Measurements from ENCODE around the gene IFNE. TPM values are rescaled to one million over a fixed set of nuclear protein-coding genes. Genes with fewer than 3 reads are reported as not detected.

IFNE gene
- total RNA-seq, 1 experiment from 2014 or later = 3.5 TPM

GRCh38 chr9:21505425-21506179, 23.5 kb upstream of the IFNE start:
- no peak for DNase-seq
- ChIA-PET POLR2A (ENCODE audit: unreplicated experiment) (no interaction called here), CTCF (no interaction called here)
- Histone ChIP-seq H3K27ac (no peak overlapping the region), H4K20me1 (ENCODE audit: insufficient read depth) (no peaks in the 10 kb centered on the region), H3K27me3 (ENCODE audit: insufficient read depth, low read depth) (no peaks in the 10 kb centered on the region), H3K79me2 (ENCODE audit: low read depth) (no peaks in the 10 kb centered on the region), H3K9me2 (ENCODE audit: insufficient read depth) (no peaks in the 10 kb centered on the region), H3K9me3 (ENCODE audit: insufficient read depth, low read depth) (no peaks in the 10 kb centered on the region), H2AFZ (no peak overlapping the region), H3K4me1 (replicated peaks; ENCODE audit: insufficient read depth) (peaks cover 11% of the 10 kb centered on the region), H3K4me3 (no peak overlapping the region), H3K4me2 (no peak overlapping the region), H3K36me3 (ENCODE audit: low read depth) (peaks cover 3% of the 10 kb centered on the region; the same call in 1 of the 2 replicates), H3F3A (ENCODE audit: insufficient read depth, low read depth) (peaks cover 17% of the 10 kb centered on the region)
- intact Hi-C loops (cut with micrococcal nuclease; ENCODE audit: unreplicated experiment) = loop anchor here (2.0 kb wide), 1 partner anchor 283 kb away; no protein-coding TSS in a partner anchor
- BruUV-seq (replicated peaks) = no TSS peak
- TF ChIP-seq CTCF (conservative IDR thresholded peaks at IDR 0.05) (no peak), EZH2 (IDR thresholded peaks at IDR 0.05; ENCODE audit: low read depth) (no peak)

GRCh38 chr9:21504894-21505293, 22.8 kb upstream of the IFNE start:
- H3K79me2 ChIP-seq (ENCODE audit: low read depth) = no peaks in the 10 kb centered on the region
- no TSS peak for BruUV-seq (replicated peaks)
- TF ChIP-seq EZH2 (IDR thresholded peaks at IDR 0.05; ENCODE audit: low read depth) (no peak), CTCF (conservative IDR thresholded peaks at IDR 0.05) (no peak)
- no peak overlapping the region for H3K27ac ChIP-seq
- CTCF ChIA-PET = no interaction called here
- no peaks in the 10 kb centered on the region for H4K20me1 ChIP-seq (ENCODE audit: insufficient read depth)
- no peak overlapping the region for H3K4me2 ChIP-seq
- H3K4me1 ChIP-seq (replicated peaks; ENCODE audit: insufficient read depth) = peaks cover 11% of the 10 kb centered on the region
- no peak overlapping the region for H2AFZ ChIP-seq
- POLR2A ChIA-PET (ENCODE audit: unreplicated experiment) = no interaction called here
- H3K36me3 ChIP-seq (ENCODE audit: low read depth) = 0 out of 2 replicates have a peak, but pooled peaks cover 3% of the 10 kb centered on the region
- no peaks in the 10 kb centered on the region for H3K9me2 ChIP-seq (ENCODE audit: insufficient read depth)
- H3F3A ChIP-seq (ENCODE audit: insufficient read depth, low read depth) = peaks cover 17% of the 10 kb centered on the region
- no peaks in the 10 kb centered on the region for H3K9me3 ChIP-seq (ENCODE audit: insufficient read depth, low read depth)
- DNase-seq = no peak
- intact Hi-C loops (cut with micrococcal nuclease; ENCODE audit: unreplicated experiment) = no loop called here
- no peak overlapping the region for H3K4me3 ChIP-seq
- no peaks in the 10 kb centered on the region for H3K27me3 ChIP-seq (ENCODE audit: insufficient read depth, low read depth)

- H3K79me2 ChIP-seq (ENCODE audit: low read depth) = no peaks in the 10 kb centered on the region
- DNase-seq = no peak
- no peaks in the 10 kb centered on the region for H3K9me3 ChIP-seq (ENCODE audit: insufficient read depth, low read depth)
- no peaks in the 10 kb centered on the region for H4K20me1 ChIP-seq (ENCODE audit: insufficient read depth)
- H3K4me2 ChIP-seq = no peak overlapping the region
- no TSS peak for BruUV-seq (replicated peaks)
- no peaks in the 10 kb centered on the region for H3K27me3 ChIP-seq (ENCODE audit: insufficient read depth, low read depth)
- ChIA-PET POLR2A (ENCODE audit: unreplicated experiment) (no interaction called here), CTCF (no interaction called here)
- TF ChIP-seq EZH2 (IDR thresholded peaks at IDR 0.05; ENCODE audit: low read depth) (no peak), CTCF (conservative IDR thresholded peaks at IDR 0.05) (no peak)
- intact Hi-C loops (cut with micrococcal nuclease; ENCODE audit: unreplicated experiment) = no loop called here
- H3K4me1 ChIP-seq (replicated peaks; ENCODE audit: insufficient read depth) = peaks cover 11% of the 10 kb centered on the region
- no peaks in the 10 kb centered on the region for H3K9me2 ChIP-seq (ENCODE audit: insufficient read depth)
- peaks cover 17% of the 10 kb centered on the region for H3F3A ChIP-seq (ENCODE audit: insufficient read depth, low read depth)
- H3K4me3 ChIP-seq = no peak overlapping the region
- H2AFZ ChIP-seq = no peak overlapping the region
- H3K36me3 ChIP-seq (ENCODE audit: low read depth) = 0 out of 2 replicates have a peak, but pooled peaks cover 3% of the 10 kb centered on the region
- H3K27ac ChIP-seq = no peak overlapping the region
These were observed 22.0 kb upstream of the IFNE start for GRCh38 chr9:21504113-21504512.

Measured in PC-9 (cell line).